Ramos (cell line): ENCODE data around the gene SCIN.

Source experiments
- in situ Hi-C: fragments of 300-500 bp; cut with MboI; formaldehyde crosslinking; loops from one replicate; pipeline ENCODE4 v1.14.3; 2022; ENCODE audit warnings: low sequenced_read_pairs; ENCODE audit not compliant: unreplicated experiment

SCIN gene

DNA sequence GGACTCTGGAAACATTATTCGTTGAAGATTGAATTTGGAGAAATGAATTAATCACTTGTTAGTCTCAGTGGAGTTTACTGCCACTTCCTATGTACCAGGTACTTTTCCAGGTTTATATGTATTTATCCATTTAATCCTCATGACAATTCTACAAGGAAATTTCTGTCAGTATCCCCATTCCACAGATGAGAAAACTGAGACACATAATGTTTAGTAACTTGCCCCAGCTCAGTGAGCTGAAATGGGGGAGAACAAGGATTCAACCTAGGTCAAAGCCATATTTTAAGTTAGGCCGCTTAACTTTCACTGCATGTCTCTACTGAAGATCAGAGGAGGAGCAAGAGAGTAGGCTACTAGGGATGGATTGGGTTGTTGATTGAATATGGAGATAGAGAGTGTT is 4.6 kb upstream of the SCIN start:
- in situ Hi-C loops: no loop called here

DNA sequence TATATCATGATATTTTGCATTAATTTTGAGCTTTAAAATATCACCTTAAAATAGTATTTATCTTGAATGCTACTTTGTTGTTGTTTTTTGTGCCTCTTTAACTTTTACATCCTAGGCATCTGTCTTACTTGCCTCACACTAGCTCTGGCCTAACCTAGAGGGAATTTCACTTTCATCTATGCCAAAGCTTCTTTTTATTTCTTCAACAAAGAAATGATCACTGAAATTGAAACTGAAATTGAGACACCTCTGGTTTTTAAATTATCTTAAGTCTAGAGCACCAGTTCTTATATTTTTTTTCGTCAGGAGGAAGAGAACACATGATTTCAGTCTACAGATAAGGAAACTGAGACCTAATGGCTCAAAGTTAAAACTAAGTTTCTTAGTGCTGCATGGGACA is 3.5 kb upstream of the SCIN start:
- in situ Hi-C loops: no loop called here

DNA sequence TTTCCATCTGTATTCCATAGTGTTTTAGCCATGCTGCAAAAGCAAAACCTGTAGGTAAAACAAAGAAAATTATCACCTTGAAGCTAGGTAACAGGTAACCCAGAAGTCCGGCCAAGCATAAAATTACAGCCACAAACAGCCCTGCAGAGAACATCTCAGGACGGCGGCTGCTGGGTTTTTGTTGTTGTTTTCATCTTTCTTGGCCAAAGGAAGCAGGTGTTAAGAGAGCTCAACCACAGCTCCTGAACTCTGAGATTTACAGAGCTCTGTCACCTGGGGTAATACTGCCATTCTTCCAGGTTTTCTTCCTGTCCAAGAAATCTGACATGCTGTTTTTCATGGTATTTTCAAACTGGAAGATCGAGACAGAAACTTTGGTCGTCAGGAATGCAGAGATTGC is 847 bp upstream of the SCIN start:
- in situ Hi-C loops: no loop called here

DNA sequence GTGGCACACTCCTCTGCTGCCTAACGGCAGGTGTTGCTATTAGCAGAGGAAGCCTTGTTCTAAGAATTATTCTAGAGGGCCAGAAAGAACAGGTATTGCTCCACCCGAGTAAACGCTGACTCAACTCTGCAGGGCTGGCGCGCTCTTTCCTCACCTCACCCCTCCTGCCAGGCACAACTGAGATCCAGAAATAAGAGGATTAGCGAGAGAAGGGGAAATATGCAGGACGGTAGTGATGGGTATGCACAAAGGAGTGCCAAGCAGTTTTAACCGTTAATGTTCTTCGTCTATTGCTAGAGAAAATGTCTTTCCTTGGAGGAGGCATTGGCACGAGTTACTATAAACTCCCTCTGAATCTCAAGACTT is 369 bp upstream of the SCIN start:
- in situ Hi-C loops: no loop called here

DNA sequence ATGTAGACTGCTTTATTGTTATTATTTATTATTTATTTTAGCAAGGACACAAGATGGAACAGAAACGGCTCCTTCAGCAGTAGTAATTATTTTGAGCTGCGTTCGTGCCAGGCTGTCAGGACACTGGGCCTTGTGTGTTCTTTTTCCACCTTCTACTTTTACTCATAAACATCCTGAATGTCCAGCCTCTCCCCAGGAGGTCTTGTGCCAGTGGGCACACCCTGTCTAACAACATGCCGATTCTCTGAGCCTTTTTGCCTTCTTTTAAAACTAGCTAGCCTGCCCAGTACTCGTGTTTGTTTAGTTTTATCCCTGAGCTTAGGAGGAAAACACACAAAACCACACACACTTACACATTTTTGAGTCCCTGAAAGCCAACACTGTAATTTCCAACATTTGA is 1.2 kb downstream of the SCIN start:
- in situ Hi-C loops: no loop called here

DNA sequence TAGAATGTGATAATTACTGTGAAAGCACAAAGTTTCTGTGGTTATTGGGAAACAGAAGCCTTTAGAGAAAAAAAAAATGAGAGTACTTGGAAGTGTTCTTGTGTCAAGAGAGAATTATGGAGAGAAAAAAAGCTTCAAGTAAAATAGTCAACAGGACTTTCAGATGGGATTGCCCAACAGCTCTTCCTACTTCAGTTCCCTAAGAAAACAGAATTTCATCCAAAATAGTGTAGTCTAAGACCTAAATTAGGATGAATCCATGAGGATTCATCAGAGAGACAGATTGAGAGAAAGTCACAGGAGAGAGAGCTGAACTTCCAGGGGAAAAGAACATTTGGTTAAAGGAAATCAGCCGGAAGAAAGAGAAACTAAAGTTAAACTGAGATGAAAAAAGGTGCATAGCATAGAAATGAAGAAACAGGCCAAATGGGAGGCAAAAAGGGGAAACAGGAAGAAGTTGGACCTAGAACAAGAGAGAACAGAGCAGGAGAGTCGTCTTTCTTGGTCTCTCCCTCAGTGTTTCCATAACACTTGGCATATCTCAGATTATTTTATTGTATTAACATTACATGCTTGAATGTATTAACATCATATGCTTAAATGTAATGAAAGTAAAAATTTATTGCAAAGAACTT is 2.5 kb downstream of the SCIN start:
- in situ Hi-C loops: no loop called here

DNA sequence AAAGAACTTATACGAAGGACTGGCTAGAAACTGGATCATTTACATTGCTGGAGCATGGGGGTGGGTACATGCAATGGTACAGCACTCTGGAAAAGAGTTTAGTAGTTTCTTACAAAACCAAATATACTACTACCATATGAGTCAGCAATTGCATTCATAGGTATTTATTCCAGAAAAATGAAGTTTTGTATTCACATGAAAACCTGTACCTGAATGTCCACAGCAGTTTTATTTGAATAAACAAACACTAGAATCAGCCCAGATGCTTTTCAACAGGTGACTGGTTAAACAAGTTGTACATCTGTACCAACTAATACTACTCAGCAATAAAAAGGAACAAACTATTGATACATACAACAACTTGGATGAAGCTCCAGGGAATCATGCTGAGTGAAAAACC is 3.4 kb downstream of the SCIN start:
- in situ Hi-C loops: no loop called here

DNA sequence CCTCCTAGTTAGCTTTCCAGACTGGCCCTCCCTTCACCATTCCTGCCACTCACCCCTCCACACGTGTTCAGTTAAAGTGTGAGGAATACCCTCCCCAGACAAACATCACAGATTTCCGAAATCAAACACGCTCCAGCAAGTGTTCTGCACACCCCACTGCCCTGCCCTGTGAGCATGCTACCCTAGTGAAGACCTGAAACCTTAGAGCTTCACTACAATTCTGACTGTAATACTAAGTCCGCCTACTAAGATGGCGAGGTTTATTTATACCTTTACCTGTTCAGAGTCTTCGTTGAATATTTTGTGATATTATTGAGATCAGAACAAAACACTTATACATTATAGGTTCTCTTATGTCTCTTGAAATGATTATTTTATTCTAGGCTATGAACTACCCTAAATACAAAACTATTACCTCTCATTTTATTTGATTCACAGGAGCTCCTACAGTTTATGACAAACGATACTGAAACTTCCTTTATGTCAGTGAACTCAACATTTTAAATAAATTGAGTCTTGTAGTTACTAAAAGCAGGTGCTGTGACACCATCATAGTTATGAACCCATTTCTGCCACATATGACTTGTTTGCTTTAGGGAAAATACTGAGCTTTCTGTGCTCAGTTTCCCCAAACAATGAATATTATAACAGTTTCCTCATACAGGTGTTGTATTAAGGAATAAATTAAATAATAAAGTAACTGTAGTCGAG is 8.6 kb downstream of the SCIN start:
- in situ Hi-C loops: no loop called here

DNA sequence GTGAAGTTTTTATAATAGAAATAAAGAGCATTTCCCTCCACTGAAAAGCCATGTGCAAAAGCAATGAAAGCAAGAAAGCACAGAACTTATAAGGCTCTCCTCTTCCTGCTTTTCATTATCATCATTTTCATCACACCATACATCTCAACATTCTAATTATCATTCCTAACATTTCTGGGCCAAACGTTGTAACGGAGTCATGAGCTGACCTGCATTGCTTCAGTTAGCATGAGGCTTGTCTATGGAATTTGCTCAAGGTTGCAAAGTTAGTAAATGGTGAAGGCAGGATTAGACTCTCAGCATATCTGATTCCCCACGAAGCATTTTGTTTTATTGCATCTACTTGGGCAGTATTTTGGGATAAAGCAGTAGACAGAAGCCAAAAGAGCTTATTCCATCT is 11.4 kb downstream of the SCIN start:
- in situ Hi-C loops: no loop called here

DNA sequence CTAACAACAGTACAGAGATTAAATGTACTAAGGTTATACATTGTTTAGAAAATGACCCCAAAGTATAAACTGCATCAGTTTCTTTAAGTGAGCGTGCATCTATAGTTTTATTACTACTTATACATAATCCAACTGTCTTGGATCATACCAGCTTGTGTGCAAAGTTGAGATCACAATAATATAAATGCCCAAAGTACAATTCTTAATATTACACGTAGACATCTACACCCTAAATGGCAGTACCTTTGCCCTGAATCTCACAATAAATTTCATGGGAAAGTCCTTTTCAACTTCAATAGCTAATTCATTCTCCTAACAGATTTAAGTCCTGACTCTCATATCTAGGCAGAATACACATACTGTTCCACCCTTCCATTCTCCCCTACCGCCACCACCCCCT is 11.8 kb downstream of the SCIN start:
- in situ Hi-C loops: no loop called here

DNA sequence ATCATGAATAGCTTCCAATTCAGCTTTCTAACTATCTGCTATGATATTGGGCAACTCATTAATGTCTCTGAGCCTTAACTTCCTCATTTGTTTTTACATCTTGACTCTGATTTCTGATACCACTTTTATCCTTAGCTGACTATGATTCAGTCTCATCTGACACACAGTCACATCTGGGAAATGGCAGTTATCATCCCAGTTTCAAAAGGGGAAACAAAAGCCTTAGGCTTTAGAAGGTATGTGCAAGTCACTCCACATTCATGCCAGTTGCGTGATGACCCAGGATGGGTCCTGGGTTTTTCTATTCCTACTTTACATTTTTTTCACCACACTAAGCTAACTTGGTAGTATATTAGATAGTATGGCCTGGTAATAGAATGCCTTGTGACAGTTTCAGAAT is 12.7 kb downstream of the SCIN start:
- in situ Hi-C loops: no loop called here

DNA sequence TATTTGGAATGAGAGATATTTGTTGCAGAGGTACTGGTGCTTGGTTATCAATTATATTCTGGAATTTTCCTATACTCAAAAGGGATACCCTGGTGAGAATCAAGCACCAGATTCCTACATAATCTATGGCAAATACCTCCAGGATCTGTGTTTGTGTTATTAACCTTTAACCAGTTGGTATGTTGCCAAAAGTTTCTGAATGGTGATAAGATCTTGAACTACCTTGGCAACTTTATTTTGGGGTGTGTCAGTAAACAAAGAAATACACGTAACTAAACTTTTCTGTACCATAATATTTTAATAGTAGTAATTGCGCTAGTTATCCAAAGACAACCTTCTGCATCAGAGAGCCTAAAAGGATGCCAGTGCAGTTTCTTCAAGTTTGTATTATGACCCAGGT is 13.4 kb downstream of the SCIN start:
- in situ Hi-C loops: no loop called here

DNA sequence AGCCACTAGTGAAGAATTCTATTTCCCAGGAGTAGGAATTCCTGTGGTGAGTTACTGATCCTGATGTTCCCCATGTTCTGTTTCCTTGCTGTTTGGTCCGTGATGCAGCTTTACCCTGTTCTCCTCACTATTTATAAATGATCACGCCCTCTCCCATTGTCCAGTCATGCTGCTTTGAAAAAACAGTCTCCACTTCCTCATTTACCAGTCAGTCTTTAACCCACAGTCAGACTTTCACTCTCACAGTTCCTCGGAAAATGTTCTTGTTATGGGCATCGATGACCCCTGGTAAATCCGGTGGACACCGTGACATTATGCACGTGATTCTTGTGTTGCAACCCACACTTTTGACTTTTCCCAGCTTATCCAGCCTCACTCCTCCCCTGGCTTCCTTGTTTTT is 14.4 kb downstream of the SCIN start:
- in situ Hi-C loops: no loop called here

DNA sequence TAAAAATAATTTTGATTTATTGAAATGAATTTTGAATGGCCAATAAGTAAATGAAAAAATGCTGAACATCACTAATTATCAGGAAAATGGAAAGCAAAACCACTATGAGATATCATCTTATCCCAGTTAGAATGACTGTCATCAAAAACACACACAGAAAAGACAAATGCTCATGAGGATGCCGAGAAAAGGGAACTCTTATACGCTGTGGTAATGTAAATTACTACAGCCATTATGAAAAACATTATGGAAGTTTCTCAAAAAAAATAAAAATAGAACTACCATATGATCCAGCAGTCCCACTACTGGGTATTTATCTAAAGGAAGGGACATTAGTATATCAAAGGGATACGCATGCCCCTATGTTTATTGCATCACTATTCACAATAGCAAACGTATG is 15.8 kb downstream of the SCIN start:
- in situ Hi-C loops: no loop called here

DNA sequence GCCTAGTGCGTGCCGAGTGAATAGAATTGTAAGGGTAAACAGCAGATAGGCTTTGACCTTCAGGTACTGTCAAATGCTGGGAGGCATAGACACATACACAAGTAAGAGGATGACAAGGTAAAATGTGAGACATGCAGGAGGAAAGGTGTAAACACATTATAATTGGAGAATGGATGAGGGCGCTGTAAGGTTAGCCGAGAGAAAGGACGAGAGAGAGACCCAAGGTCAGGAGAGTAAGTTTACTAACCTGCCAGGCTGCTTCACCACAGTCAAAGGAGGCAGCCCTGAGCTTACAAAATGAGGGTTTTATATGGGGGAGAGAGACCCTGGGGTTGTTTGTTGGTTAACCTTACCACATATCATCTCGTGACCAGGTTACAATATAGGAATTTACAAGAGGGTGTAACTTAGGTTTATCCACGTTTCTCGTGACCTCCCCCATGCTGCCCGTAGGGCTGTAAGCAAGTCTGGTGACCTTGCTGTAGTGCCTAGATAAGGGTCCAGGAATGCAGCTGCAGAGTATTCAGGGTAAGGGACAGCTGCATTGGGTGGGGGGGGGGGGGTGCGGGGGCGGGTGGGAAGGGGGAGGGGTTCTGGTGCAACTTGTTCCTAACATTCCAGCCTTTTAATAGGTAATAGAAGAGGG is 17.9 kb downstream of the SCIN start:
- in situ Hi-C loops: no loop called here

DNA sequence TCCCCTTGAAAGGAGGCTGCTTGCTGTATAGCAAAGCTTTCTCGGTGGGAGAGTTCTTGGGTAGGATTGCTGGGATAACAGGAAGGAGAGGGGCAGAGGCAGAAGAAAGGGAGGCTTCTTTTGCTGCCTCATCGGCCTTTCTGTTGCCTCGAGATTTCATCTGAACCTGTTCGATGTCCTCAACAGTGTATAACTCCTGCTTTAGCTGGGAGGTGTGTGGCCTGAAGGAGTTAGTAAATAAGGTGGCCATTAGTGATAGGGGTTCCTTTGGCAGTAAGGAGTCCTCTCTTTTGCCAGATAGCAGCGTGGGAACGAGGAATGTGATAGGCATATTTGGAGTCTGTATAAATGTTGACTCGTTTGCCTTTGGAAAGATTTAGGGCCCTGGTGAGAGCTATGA is 20.0 kb downstream of the SCIN start:
- in situ Hi-C loops: no loop called here

DNA sequence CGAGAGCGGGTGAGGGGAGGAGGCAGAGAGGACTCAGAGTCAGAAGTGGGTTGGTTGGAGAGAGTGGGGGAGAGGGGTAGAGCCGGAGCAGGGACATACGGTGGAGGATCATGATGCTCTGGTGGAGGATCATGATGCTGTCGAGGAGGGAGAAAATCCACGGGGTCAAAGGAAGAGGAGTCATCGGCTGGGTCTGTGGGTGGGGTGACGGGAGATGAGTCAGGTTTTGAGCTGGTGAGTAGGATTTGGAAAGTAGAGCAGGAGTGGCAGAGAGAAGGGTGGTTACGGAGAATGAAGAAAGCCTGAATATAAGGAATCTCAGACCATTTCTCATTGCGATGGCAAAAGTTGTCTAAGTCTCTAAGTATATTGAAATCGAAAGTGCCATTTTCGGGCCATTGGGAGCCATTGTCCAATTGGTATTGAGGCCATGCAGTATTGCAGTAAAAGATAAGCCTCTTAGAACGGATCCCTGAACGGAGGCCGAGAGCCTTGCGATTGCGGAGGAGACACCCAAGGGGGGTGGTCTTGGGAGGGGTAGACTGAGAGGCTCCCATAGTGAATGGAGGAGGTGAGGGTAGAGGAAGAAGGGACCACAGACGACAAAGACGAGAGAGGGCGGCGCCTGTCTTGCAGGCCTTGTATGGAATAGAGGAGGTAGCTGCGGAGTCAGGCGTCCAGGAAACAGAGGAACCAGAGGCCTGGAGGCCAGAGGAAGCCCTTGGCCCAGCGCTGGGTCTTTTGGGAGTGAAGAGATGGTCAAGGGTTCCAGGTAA is 23.8 kb downstream of the SCIN start:
- in situ Hi-C loops: no loop called here

DNA sequence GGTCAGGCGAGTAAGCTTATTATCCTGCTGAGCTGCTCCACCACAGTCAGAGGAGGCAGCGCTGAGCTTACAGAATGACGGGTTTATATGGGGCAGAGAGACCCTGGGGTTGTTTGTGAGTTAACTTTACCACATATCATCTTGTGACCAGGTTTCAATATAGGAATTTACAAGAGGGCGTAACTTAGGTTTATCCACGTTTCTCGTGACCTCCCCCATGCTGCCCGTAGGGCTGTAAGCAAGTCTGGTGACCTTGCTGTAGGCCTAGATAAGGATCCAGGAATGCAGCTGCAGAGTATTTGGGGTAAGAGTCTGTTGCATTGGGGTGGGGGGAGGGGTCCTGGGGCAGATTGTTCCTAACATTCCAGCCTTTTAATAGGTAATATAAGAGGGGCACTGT is 24.6 kb downstream of the SCIN start:
- in situ Hi-C loops: no loop called here

DNA sequence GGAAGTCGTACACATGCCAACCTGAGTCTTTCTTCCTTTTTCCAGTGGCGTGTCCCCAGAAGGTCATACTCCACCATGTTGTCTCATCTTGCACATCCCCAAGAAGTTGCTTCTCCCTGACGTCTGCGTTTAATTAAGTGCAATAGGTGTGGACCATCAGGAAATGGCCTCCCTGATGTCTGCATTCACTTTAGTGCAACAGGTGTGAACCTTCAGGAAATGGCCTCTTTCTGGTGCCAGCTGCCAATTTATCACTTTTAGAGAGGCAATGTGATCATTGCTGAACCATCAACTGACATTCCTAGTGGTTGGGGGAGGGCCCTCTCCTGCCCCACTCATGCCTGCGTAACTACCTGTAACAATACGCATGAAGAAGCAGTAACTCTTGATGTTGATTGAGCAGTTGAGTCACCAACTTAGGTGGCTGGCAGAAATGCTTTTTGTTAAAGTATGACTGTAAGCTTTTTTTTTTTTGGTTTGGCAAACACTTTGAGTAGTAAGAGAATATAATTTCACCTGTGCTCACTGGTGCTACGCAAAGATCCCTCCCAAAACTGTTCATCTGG is 25.8 kb downstream of the SCIN start:
- in situ Hi-C loops: no loop called here

DNA sequence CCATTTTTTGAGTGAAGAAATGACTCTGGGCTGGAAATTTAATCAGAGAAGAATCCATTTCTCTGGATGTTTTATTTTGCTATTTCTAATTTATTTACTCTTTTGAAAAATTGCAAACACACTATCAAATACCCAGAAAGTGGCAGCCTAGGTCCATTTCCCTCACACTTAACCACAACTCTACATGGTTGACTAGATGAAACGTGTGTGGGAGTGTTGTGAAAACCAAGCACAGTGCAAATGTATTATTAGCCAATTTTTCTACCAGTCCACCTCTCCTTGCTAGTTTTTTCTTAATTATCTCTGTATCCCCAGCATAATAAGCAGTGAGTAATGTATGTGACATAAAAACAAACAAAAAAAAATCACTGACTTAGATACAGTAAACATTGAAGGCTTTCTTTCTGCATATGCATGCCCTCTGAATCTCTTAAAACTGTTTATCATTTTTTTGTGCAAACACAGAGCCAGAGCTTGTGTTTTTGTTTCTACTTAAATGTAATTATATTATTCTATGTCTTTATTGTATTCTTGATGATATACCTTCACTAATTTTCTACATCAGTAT is 30.9 kb downstream of the SCIN start:
- in situ Hi-C loops: no loop called here

DNA sequence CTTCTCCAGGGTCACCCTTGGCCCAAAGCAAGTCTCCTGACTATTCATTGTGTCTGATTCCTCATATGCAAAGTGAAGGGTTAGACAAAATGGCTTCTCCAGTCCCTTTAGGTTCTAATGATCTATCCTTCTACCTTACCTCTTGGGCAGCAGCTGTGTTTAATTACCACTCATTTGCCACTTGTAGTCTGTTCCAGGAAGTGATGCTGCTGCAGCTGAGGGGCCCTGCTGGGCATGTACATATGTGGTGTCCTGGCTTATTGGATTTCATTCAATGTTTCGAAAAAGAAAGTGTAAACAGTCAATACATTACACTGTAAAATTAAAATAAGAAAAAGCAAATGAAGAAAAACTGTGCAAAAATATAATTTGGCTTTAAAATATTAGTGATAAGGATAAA is 36.6 kb downstream of the SCIN start:
- in situ Hi-C loops: no loop called here
